SK-N-SH (cell line): ENCODE measurements around the gene PRRG3. TPM values are rescaled to one million over a fixed set of nuclear protein-coding genes. Genes with fewer than 3 reads are reported as not detected.

ENCODE experiments used
- CTCF ChIA-PET: fragments of 300-600, 350-600 bp; formaldehyde crosslinking; extraction: SDS; loops from one replicate; lab custom pipeline; 2021; lab: Yijun Ruan, JAX
- POLR2A ChIA-PET: fragments of 350-600 bp; sonication (Branson Sonifier 250); formaldehyde crosslinking; extraction: SDS; loops from one replicate; lab custom pipeline; 2020; ENCODE audit warnings: antibody characterized with exemption, inconsistent platforms; lab: Yijun Ruan, JAX
- DNase-seq: peaks from one replicate; pipeline ENCODE4 v3.0.0; 2012
- H2AFZ ChIP-seq: fragments of 200-600 bp; sonication (generic); 2 replicates; pipeline ENCODE4 v1.8.1; 2016; ENCODE audit warnings: antibody characterized with exemption, mild to moderate bottlenecking, low read depth
- H3F3A ChIP-seq: fragments of 200-600 bp; sonication (generic); replicated peaks from 2 replicates; pipeline ENCODE3; 2016; ENCODE audit warnings: antibody characterized with exemption, mild to moderate bottlenecking; ENCODE audit not compliant: insufficient read depth
- H3K27ac ChIP-seq, 2 experiments: fragments of 200-500 bp in 1 of 2; fragments of 200-600 bp in 1 of 2; sonication (Bioruptor generic) in 1 of 2; sonication (generic), shearing (Covaris generic) in 1 of 2; 2 replicates each; pipeline versions ENCODE4 v1.5.1 to v1.6.1; 2014 to 2016; ENCODE audit warnings: low read depth in 2 of 2, inconsistent platforms in 1 of 2, low read length in 1 of 2, mild to moderate bottlenecking in 1 of 2, mixed read lengths in 1 of 2
- H3K27me3 ChIP-seq: fragments of 200-600 bp; sonication (generic), shearing (Covaris generic); 2 replicates; pipeline ENCODE4 v1.6.1; 2016; ENCODE audit warnings: mixed run types; ENCODE audit not compliant: insufficient read depth
- H3K36me3 ChIP-seq, 2 experiments: fragments of 200-500 bp in 1 of 2; fragments of 200-600 bp in 1 of 2; sonication (Bioruptor generic) in 1 of 2; sonication (generic) in 1 of 2; replicated peaks in 1 of 2; 2 replicates each; pipeline versions ENCODE3 to v1.5.1; 2014 to 2016; ENCODE audit warnings: low read length in 1 of 2, mild to moderate bottlenecking in 1 of 2; ENCODE audit not compliant: insufficient read depth in 2 of 2, control insufficient read depth in 1 of 2
- H3K4me1 ChIP-seq, 2 experiments: fragments of 200-500 bp in 1 of 2; fragments of 200-600 bp in 1 of 2; sonication (Bioruptor generic) in 1 of 2; sonication (generic), shearing (Covaris generic) in 1 of 2; 2 replicates each; pipeline versions ENCODE4 v1.5.1 to v1.6.1; 2014 to 2016; ENCODE audit warnings: low read depth in 1 of 2, low read length in 1 of 2, mixed run types in 1 of 2; ENCODE audit not compliant: insufficient read depth in 2 of 2, control insufficient read depth in 1 of 2
- H3K4me2 ChIP-seq: fragments of 200-600 bp; sonication (generic), shearing (Covaris generic); 2 replicates; pipeline ENCODE4 v1.6.1; 2017; ENCODE audit warnings: mixed run types
- H3K4me3 ChIP-seq, 2 experiments: fragments of 200-500 bp in 1 of 2; fragments of 200-600 bp in 1 of 2; sonication (Bioruptor generic) in 1 of 2; sonication (generic), shearing (Covaris generic) in 1 of 2; 2 replicates each; pipeline versions ENCODE4 v1.5.1 to v1.8.1; 2014 to 2016; ENCODE audit warnings: low read depth in 2 of 2, inconsistent platforms in 1 of 2, low read length in 1 of 2, mild to moderate bottlenecking in 1 of 2, mixed read lengths in 1 of 2, moderate library complexity in 1 of 2
- H3K79me2 ChIP-seq: fragments of 200-600 bp; sonication (generic); 2 replicates; pipeline ENCODE4 v1.8.1; 2017; ENCODE audit warnings: mild to moderate bottlenecking; ENCODE audit not compliant: insufficient read depth
- H3K9ac ChIP-seq: fragments of 200-600 bp; sonication (generic); 2 replicates; pipeline ENCODE4 v1.6.1; 2017; ENCODE audit warnings: mixed run types
- H3K9me2 ChIP-seq: fragments of 200-600 bp; sonication (generic); 2 replicates; pipeline ENCODE4 v1.6.1; 2017; ENCODE audit warnings: mixed run types
- H3K9me3 ChIP-seq: fragments of 200-600 bp; sonication (generic); 2 replicates; pipeline ENCODE4 v1.6.1; 2017; ENCODE audit warnings: mixed run types, mild to moderate bottlenecking, moderate library complexity
- H4K20me1 ChIP-seq: fragments of 200-600 bp; sonication (generic); 2 replicates; pipeline ENCODE4 v1.6.1; 2017; ENCODE audit warnings: mild to moderate bottlenecking, mixed run types; ENCODE audit not compliant: insufficient read depth
- CHD2 ChIP-seq: fragments of 150-350 bp; IDR thresholded peaks from 2 replicates; pipeline ENCODE4 v1.6.1; 2018; ENCODE audit warnings: low read length; ENCODE audit not compliant: partially characterized antibody
- ELF1 ChIP-seq: IDR thresholded peaks from 2 replicates; pipeline ENCODE4 v1.4.0; 2012
- FOSL2 ChIP-seq: IDR thresholded peaks from 2 replicates; pipeline ENCODE4 v1.4.0; 2012; ENCODE audit warnings: low read depth, mild to moderate bottlenecking, moderate library complexity, borderline replicate concordance
- FOXM1 ChIP-seq: IDR thresholded peaks from 2 replicates; pipeline ENCODE4 v1.4.0; 2012; ENCODE audit warnings: low read depth, mild to moderate bottlenecking
- JUND ChIP-seq: IDR thresholded peaks from 2 replicates; pipeline ENCODE4 v1.4.0; 2012
- MEF2A ChIP-seq: IDR thresholded peaks from 2 replicates; pipeline ENCODE4 v1.4.0; 2012; ENCODE audit warnings: low read depth, borderline replicate concordance
- MXI1 ChIP-seq: IDR thresholded peaks from 2 replicates; pipeline ENCODE4 v1.6.1; 2012; ENCODE audit warnings: mild to moderate bottlenecking, low read depth, low read length, improper control_type of control experiment
- NFIC ChIP-seq: IDR thresholded peaks from 2 replicates; pipeline ENCODE4 v1.4.0; 2012; ENCODE audit warnings: borderline replicate concordance
- RCOR1 ChIP-seq: fragments of 150-350 bp; IDR thresholded peaks from 2 replicates; pipeline ENCODE4 v1.6.1; 2017; ENCODE audit warnings: antibody characterized with exemption, low read length
- REST ChIP-seq: IDR thresholded peaks from 2 replicates; pipeline ENCODE4 v1.6.1; 2012; ENCODE audit warnings: mild to moderate bottlenecking, low read depth, low read length, moderate library complexity
- TAF1 ChIP-seq: IDR thresholded peaks from 2 replicates; pipeline ENCODE4 v1.6.1; 2012; ENCODE audit warnings: low read depth, mild to moderate bottlenecking, low read length, moderate library complexity, borderline replicate concordance
- TCF12 ChIP-seq: IDR thresholded peaks from 2 replicates; pipeline ENCODE4 v1.4.0; 2012
- TEAD4 ChIP-seq: IDR thresholded peaks from 2 replicates; pipeline ENCODE4 v1.4.0; 2012; ENCODE audit warnings: mild to moderate bottlenecking, borderline replicate concordance; ENCODE audit not compliant: insufficient read depth
- YY1 ChIP-seq: IDR thresholded peaks from 2 replicates; pipeline ENCODE4 v1.4.0; 2012; ENCODE audit warnings: low read depth, mild to moderate bottlenecking
- WGBS: methylation state at CpG from one replicate; pipeline ENCODE4 v1.1.6; 2017; ENCODE audit warnings: low lambda C conversion rate; 5-methylcytosine and 5-hydroxymethylcytosine counted together
- polyA plus RNA-seq, 3 experiments: library from polyadenylated mRNA; depleted of rRNA; stranded (reverse); fragments of >200 nt; gene quantifications; 2 replicates each; pipeline ENCODE4 v1.2.3, GENCODE V29; 2012
- TF ChIP-seq, protein P1 (sequence below): fragments of 200-600 bp; sonication (generic); IDR thresholded peaks from 2 replicates; pipeline ENCODE4 v1.6.1; 2017; ENCODE audit warnings: antibody characterized with exemption, mild to moderate bottlenecking, moderate library complexity
- TF ChIP-seq, protein P2 (sequence below): IDR thresholded peaks from 2 replicates; pipeline ENCODE4 v1.4.0; 2012; ENCODE audit warnings: low read depth

Gene PRRG3
- polyA plus RNA-seq, 1 of the 3 experiments (the other 2 are of a cell fraction), result not detected

GRCh38 chrX:151735219-151735618, 40.0 kb downstream of the PRRG3 start:
- Histone ChIP-seq H3K4me1 (no peaks in the 10 kb centered on the region), H3K9ac (no peak overlapping the region), H3K9me2 (no peaks in the 10 kb centered on the region), H3K36me3 (no peaks in the 10 kb centered on the region), H3K4me3 (no peak overlapping the region), H3K9me3 (no peaks in the 10 kb centered on the region), H3K27me3 (peaks cover 33% of the 10 kb centered on the region), H2AFZ (no peak overlapping the region), H4K20me1 (no peaks in the 10 kb centered on the region), H3K4me2 (no peak overlapping the region), H3K79me2 (no peaks in the 10 kb centered on the region), H3F3A (no peaks in the 10 kb centered on the region), H3K27ac (no peak overlapping the region)
- TF ChIP-seq REST (no peak), CHD2 (no peak), YY1 (no peak), TAF1 (no peak), TCF12 (no peak), NFIC (no peak), JUND (no peak), ELF1 (no peak)
- TF ChIP-seq, protein P1, sequence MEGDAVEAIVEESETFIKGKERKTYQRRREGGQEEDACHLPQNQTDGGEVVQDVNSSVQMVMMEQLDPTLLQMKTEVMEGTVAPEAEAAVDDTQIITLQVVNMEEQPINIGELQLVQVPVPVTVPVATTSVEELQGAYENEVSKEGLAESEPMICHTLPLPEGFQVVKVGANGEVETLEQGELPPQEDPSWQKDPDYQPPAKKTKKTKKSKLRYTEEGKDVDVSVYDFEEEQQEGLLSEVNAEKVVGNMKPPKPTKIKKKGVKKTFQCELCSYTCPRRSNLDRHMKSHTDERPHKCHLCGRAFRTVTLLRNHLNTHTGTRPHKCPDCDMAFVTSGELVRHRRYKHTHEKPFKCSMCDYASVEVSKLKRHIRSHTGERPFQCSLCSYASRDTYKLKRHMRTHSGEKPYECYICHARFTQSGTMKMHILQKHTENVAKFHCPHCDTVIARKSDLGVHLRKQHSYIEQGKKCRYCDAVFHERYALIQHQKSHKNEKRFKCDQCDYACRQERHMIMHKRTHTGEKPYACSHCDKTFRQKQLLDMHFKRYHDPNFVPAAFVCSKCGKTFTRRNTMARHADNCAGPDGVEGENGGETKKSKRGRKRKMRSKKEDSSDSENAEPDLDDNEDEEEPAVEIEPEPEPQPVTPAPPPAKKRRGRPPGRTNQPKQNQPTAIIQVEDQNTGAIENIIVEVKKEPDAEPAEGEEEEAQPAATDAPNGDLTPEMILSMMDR, result no peak
- 0% methylated on average over 2 of the region's 2 CpGs for WGBS
- ChIA-PET CTCF (interaction anchor here (1.4 to 2.5 kb wide), 2 partner anchors 13 to 18 kb away, joined by 4 to 13 read pairs; no protein-coding TSS in a partner anchor), POLR2A (no interaction called here)
- DNase-seq, result no peak

GRCh38 chrX:151736685-151737084, 41.4 kb downstream of the PRRG3 start:
- ChIA-PET CTCF (interaction anchor here (2.5 kb wide), 1 partner anchor 16 kb away, joined by 13 read pairs; no protein-coding TSS in a partner anchor), POLR2A (no interaction called here)
- H3K27me3 ChIP-seq, result peaks cover 33% of the 10 kb centered on the region
- no peak for DNase-seq
- no peaks in the 10 kb centered on the region for H3K9me3 ChIP-seq
- H3K4me1 ChIP-seq, result no peaks in the 10 kb centered on the region
- no peak overlapping the region for H3K9ac ChIP-seq
- H3K27ac ChIP-seq, result no peak overlapping the region
- TF ChIP-seq MXI1 (no peak), FOXM1 (no peak), TEAD4 (no peak), CHD2 (no peak), RCOR1 (no peak), TAF1 (no peak), MEF2A (no peak), FOSL2 (no peak)
- TF ChIP-seq, protein P2, sequence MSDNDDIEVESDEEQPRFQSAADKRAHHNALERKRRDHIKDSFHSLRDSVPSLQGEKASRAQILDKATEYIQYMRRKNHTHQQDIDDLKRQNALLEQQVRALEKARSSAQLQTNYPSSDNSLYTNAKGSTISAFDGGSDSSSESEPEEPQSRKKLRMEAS, result no peak
- TF ChIP-seq, protein P1, result no peak
- H2AFZ ChIP-seq, result no peak overlapping the region
- H3K36me3 ChIP-seq, result no peaks in the 10 kb centered on the region
- no peaks in the 10 kb centered on the region for H3K9me2 ChIP-seq
- 19% methylated on average over 5 of the region's 6 CpGs for whole genome bisulfite sequencing
- no peaks in the 10 kb centered on the region for H3K79me2 ChIP-seq
- no peak overlapping the region for H3K4me2 ChIP-seq
- H3F3A ChIP-seq, result no peaks in the 10 kb centered on the region
- H3K4me3 ChIP-seq, result no peak overlapping the region
- H4K20me1 ChIP-seq, result no peaks in the 10 kb centered on the region
